ENCODE data around the gene SLC41A2. TPM values are rescaled to one million over a fixed set of nuclear protein-coding genes. Genes with fewer than 3 reads are reported as not detected.

Gene SLC41A2
- total and polyA plus RNA-seq, 2 donors (not counting 1 experiment from before 2014, with no cell fraction given) = 12.3 to 22.8 TPM

GRCh38 chr12:104971306-104971705 is 13.2 kb upstream of the SLC41A2 start:
- Histone ChIP-seq H3K4me3 (replicated peaks in 1 of 4; ENCODE audit: control extremely low read depth in 1 of 4, insufficient read depth in 1 of 4, low read depth in 3 of 4, low read length in 4 of 4) (no peak overlapping the region), H3K9me3 (ENCODE audit: control insufficient read depth, insufficient read depth, low read depth, low read length) (no peaks in the 10 kb centered on the region), H4K20me1 (ENCODE audit: control insufficient read depth, extremely low read depth, insufficient read depth, low read length) (no peaks in the 10 kb centered on the region), H3K4me1 (ENCODE audit: control insufficient read depth, extremely low read depth, insufficient read depth, low read length) (no peaks in the 10 kb centered on the region), H3K27me3 (ENCODE audit: control insufficient read depth, insufficient read depth, low read length) (no peaks in the 10 kb centered on the region), H3K79me2 (ENCODE audit: control insufficient read depth, insufficient read depth, low read length) (no peaks in the 10 kb centered on the region), H3K9ac (ENCODE audit: insufficient read depth, low read length) (no peak overlapping the region), H2AFZ (ENCODE audit: low read length) (no peak overlapping the region), H3K36me3 (ENCODE audit: control insufficient read depth, insufficient read depth, low read length) (no peaks in the 10 kb centered on the region), H3K4me2 (ENCODE audit: extremely low read depth, insufficient read depth, low read length) (no peak overlapping the region), H3K27ac (ENCODE audit: insufficient read depth, low read length) (no peak overlapping the region)
- TF ChIP-seq EZH2 (IDR thresholded peaks at IDR 0.05; ENCODE audit: low read length, missing control alignments) (no peak), CTCF (conservative IDR thresholded peaks at IDR 0.05 in 1 of 2, IDR thresholded peaks at IDR 0.05 in 1 of 2; ENCODE audit: low read depth in 1 of 2, low read length in 2 of 2) (no peak)
- DNase-seq (ENCODE audit: low read depth in 2 of 2) = peak in 1 of 2 donors; percentile 40

DNA sequence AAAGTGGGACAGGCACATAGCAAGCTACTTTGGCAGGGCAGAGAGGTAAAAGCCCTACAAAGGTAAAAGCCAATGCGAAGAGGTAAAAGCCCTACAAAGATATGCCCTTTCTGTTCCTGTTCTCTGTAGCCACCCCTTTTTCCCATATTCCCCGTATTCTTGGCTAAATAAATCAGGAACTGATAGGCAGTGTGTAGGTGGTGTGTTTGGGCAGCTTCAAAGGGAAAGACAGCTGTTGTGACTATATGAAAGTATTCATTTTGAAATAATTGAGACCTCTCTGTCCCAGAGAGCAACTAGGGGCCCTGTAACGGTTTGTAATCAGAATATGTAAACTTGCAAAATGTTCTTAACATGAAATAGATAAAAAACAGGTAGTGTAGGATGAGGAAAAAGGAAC is 11.3 kb upstream of the SLC41A2 start:
- TF ChIP-seq EZH2 (IDR thresholded peaks at IDR 0.05; ENCODE audit: low read length, missing control alignments) (no peak), CTCF (conservative IDR thresholded peaks at IDR 0.05 in 1 of 2, IDR thresholded peaks at IDR 0.05 in 1 of 2; ENCODE audit: low read depth in 1 of 2, low read length in 2 of 2) (no peak)
- Histone ChIP-seq H3K27ac (ENCODE audit: insufficient read depth, low read length) (no peak overlapping the region), H4K20me1 (ENCODE audit: control insufficient read depth, extremely low read depth, insufficient read depth, low read length) (no peaks in the 10 kb centered on the region), H3K4me1 (ENCODE audit: control insufficient read depth, extremely low read depth, insufficient read depth, low read length) (no peaks in the 10 kb centered on the region), H3K79me2 (ENCODE audit: control insufficient read depth, insufficient read depth, low read length) (no peaks in the 10 kb centered on the region), H3K4me2 (ENCODE audit: extremely low read depth, insufficient read depth, low read length) (no peak overlapping the region), H3K9me3 (ENCODE audit: control insufficient read depth, insufficient read depth, low read depth, low read length) (no peaks in the 10 kb centered on the region), H2AFZ (ENCODE audit: low read length) (no peak overlapping the region), H3K4me3 (replicated peaks in 1 of 4; ENCODE audit: control extremely low read depth in 1 of 4, insufficient read depth in 1 of 4, low read depth in 3 of 4, low read length in 4 of 4) (no peak overlapping the region), H3K36me3 (ENCODE audit: control insufficient read depth, insufficient read depth, low read length) (no peaks in the 10 kb centered on the region), H3K9ac (ENCODE audit: insufficient read depth, low read length) (no peak overlapping the region), H3K27me3 (ENCODE audit: control insufficient read depth, insufficient read depth, low read length) (no peaks in the 10 kb centered on the region)
- no peak for DNase-seq (ENCODE audit: low read depth in 2 of 2)

DNA sequence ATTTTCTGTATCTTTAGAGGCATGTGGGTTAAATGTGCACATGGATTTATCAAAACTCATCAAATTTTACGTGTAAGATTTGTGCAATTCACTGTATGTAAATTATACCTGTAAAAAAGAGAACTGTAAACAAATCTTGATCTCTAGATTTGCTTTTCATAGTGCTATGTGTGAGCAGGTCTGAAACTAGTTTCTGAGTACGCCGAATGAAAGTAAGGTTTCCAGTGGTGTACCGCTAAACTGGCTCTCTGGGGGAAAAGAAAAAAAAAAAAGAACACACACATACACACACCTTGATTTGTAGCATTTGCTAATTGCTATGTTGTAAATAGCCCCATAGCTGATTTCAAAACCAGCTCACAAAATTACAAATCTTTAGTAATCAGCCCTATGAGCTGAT is 8.6 kb upstream of the SLC41A2 start:
- Histone ChIP-seq H3K27ac (ENCODE audit: insufficient read depth, low read length) (no peak overlapping the region), H3K36me3 (ENCODE audit: control insufficient read depth, insufficient read depth, low read length) (no peaks in the 10 kb centered on the region), H3K9me3 (ENCODE audit: control insufficient read depth, insufficient read depth, low read depth, low read length) (no peaks in the 10 kb centered on the region), H2AFZ (ENCODE audit: low read length) (no peak overlapping the region), H3K4me2 (ENCODE audit: extremely low read depth, insufficient read depth, low read length) (no peak overlapping the region), H3K79me2 (ENCODE audit: control insufficient read depth, insufficient read depth, low read length) (no peaks in the 10 kb centered on the region), H3K4me1 (ENCODE audit: control insufficient read depth, extremely low read depth, insufficient read depth, low read length) (no peaks in the 10 kb centered on the region), H3K9ac (ENCODE audit: insufficient read depth, low read length) (no peak overlapping the region), H3K4me3 (replicated peaks in 1 of 4; ENCODE audit: control extremely low read depth in 1 of 4, insufficient read depth in 1 of 4, low read depth in 3 of 4, low read length in 4 of 4) (no peak overlapping the region), H4K20me1 (ENCODE audit: control insufficient read depth, extremely low read depth, insufficient read depth, low read length) (no peaks in the 10 kb centered on the region), H3K27me3 (ENCODE audit: control insufficient read depth, insufficient read depth, low read length) (no peaks in the 10 kb centered on the region)
- no peak for DNase-seq (ENCODE audit: low read depth in 2 of 2)
- no peak for TF ChIP-seq CTCF (conservative IDR thresholded peaks at IDR 0.05 in 1 of 2, IDR thresholded peaks at IDR 0.05 in 1 of 2; ENCODE audit: low read depth in 1 of 2, low read length in 2 of 2)
